Anterior cingulate cortex (tissue), 58 donors: ENCODE results near the gene ANKRD33B.
A peak's percentile ranks its signal among the peaks of the same experiment; 100 is the strongest.
"Not testable (repeated sequence)": the region's sequence is repeated elsewhere in the genome, so short reads cannot be mapped to it uniquely, and the experiment has no call there.

ENCODE experiments used
- DNase-seq, 58 donors: peaks; one replicate each; lab custom pipeline; 2025; lab: John Stamatoyannopoulos, UW

Gene ANKRD33B

GRCh38 chr5:10536931-10537579 lies 26.8 kb upstream of the ANKRD33B start:
- DNase-seq: peak in 1 of 58 donors; percentile 30

GRCh38 chr5:10537624-10538023 lies 26.2 kb upstream of the ANKRD33B start:
- DNase-seq: no peak

DNA sequence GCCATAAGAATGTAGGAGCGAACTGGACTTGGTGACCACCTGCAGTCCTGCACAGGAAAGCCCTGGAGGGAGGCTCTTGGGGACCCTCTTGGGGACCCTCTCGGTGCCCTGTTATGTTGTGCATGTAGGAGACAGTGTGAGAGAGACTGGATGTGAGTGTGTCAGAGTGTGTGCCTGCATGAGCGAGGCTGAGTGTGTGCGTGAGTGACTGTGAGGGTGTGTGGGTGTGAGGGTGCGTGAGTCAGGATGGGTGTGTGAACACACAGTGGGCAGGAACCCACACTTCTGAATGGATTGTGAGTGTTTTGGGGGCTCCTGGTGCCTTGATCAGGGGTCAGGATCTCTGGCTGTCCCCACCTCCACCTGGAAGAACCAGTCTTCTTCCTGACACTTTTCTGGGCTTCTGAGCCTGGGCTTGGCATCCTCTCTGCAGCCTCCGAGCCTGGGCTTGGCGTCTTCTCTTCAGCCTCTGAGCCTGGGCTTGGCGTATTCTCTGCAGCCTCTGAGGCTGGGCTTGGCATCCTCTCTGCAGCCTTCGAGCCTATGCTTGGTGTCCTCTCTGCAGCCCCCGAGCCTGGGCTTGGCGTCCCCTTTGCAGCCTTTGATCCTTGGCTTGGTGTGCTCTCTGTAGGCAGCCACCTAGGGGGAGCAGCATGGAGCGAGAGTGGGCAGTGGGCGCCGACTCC lies 25.6 kb upstream of the ANKRD33B start:
- DNase-seq: peak in 22 of 58 donors; percentile 29 to 77 (median 60)

GRCh38 chr5:10538789-10539686 lies 24.8 kb upstream of the ANKRD33B start:
- DNase-seq: peak in 31 of 58 donors; percentile 14 to 77 (median 58)

DNA sequence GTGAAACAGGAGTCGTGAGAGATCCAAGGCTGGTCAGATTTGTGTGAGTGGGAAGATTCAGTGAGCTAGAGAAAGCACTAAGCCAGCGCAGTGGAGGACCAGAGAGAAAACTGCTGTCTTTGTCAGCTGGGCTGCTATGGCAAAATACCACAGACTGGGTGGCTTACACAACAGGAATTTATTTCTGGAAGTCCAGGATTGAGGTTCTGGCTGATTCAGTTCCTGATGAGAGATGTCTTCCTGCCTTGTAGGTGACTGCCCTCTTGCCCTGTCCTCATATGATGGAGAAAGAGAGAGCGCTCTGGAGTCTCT lies 24.2 kb upstream of the ANKRD33B start:
- peak in 2 of 58 donors; percentile 5 to 19 for DNase-seq

DNA sequence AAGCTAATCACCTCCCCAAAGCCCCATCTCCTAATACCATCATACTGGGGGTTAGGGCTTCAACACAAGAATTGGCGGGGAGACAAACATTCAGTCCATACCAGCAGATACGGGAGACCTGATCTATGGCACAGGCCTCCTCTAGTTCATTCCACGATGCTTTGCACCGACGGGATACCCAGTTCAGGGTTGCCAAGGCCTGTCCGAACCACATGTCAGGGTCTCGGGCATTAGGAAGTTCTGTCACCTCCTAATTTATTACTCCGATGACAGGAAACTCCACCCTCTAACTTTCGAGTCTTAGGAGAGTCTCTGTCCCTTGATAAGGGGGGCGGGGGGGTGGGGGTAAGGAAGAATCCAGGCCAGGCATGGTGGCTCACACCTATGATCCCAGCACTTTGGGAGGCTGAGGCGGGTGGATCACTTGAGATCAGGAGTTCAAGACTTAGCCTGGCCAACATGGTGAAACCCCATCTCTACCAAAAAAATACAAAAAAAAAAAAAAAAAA lies 23.8 kb upstream of the ANKRD33B start:
- DNase-seq: no peak

DNA sequence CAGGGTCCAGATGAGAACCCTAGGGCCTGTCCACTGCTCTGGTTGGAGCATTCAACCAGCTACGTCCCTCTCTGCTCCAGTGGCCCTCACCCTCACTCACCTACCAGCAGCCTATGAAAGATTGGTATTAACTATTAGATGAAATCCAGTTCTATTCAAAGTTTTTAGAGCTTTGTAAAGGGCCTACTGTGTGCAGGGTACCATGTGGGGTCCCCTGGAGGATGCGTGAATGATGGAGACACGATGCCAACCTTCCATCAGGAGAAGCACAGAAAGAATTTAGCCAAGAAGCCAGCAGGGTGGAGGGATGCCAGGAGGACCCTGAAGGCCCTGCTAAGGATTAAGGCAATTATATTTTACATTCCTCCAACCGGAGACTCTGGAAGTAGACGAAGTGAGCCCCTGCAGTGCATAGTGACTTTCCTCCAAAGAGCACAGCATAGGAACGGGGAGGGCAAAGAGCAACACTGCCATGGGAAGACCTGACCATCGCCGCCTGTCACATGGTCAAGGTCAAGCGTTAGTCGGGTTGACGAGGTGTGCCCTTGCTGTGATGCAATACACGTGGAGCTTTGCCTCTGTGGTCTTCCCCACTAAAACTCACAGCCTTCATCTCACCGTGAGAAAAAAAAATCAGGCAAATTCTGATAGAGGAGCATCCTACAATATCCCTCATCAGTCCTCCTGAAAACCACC lies 22.8 kb upstream of the ANKRD33B start:
- no peak for DNase-seq

- DNase-seq: no peak
Measured at GRCh38 chr5:10542055-10542550, 21.8 kb upstream of the ANKRD33B start.

GRCh38 chr5:10543585-10544040 lies 20.3 kb upstream of the ANKRD33B start:
- peak in 1 of 58 donors; percentile 24 for DNase-seq

DNA sequence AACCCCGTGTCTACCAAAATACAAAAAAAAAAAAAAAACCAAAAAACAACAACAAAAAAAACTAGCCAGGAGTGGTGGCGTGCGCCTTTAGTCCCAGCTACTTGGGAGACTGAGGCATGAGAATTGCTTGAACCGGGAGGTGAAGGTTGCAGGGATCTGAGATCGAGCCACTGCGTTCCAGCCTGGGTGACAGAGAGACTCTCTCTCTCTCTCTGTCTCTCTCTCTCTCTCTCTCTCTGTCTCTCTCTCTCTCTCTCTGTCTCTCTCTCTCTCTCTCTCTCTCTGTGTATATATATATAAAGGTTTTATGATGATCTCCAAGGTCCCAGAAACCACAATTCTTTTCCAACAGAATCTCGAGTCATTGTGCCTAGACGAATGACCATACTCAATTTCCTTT lies 18.8 kb upstream of the ANKRD33B start:
- no peak for DNase-seq

- DNase-seq: no peak
Measured at GRCh38 chr5:10546186-10546585, 17.7 kb upstream of the ANKRD33B start.

GRCh38 chr5:10548418-10549122 lies 15.3 kb upstream of the ANKRD33B start:
- DNase-seq: no peak

DNA sequence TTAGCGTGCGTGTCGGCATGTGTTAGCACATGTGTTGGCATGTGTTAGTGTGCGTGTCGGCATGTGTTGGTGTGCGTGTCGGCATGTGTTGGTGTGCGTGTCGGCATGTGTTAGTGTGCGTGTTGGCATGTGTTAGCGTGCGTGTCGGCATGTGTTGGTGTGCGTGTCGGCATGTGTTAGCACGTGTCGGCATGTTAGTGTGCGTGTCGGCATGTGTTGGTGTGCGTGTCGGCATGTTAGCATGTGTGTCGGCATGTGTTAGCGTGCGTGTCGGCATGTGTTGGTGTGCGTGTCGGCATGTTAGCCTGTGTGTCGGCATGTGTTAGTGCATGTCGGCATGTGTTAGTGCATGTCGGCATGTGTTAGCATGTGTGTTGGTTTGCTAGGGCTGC lies 14.8 kb upstream of the ANKRD33B start:
- DNase-seq: not testable (repeated sequence)

DNA sequence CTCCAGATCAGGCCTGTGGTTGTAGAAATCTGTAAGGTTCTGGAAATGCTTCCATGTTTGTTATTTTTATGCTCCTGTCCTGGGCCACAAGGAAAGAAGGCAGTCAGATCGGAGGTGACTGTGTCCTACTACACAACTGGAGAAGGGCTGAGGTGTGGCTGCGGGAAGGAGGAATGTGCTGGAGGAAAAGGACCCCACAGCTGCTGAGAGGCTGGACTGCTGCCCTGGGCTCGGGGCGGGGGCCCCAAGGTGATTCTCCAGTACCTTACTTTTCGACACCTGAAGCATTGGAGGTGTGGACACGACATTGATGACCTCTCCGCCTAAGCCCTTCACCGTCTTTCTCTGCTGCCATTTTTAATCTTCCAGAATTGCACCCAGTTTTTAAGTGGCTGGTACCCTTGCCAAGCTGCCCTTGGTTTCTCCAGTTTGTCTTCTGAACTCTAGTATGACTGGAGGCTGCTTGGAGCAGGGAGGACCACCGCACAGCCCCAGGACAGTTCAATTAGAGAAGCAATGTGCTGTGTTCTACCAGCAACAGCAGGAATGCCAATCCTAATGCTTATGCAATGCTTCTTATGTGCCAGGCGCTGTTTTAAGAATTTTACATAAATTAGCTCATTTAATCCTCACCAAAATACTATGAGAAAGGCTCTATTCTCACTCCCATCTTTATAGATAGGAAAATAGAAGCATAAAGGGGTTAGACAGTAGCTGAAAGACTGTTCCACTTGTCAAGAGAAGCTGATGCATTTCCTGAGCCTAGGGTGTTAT lies 13.5 kb upstream of the ANKRD33B start:
- DNase-seq: no peak

- no peak for DNase-seq
Measured at GRCh38 chr5:10551782-10552138, 12.1 kb upstream of the ANKRD33B start.

DNA sequence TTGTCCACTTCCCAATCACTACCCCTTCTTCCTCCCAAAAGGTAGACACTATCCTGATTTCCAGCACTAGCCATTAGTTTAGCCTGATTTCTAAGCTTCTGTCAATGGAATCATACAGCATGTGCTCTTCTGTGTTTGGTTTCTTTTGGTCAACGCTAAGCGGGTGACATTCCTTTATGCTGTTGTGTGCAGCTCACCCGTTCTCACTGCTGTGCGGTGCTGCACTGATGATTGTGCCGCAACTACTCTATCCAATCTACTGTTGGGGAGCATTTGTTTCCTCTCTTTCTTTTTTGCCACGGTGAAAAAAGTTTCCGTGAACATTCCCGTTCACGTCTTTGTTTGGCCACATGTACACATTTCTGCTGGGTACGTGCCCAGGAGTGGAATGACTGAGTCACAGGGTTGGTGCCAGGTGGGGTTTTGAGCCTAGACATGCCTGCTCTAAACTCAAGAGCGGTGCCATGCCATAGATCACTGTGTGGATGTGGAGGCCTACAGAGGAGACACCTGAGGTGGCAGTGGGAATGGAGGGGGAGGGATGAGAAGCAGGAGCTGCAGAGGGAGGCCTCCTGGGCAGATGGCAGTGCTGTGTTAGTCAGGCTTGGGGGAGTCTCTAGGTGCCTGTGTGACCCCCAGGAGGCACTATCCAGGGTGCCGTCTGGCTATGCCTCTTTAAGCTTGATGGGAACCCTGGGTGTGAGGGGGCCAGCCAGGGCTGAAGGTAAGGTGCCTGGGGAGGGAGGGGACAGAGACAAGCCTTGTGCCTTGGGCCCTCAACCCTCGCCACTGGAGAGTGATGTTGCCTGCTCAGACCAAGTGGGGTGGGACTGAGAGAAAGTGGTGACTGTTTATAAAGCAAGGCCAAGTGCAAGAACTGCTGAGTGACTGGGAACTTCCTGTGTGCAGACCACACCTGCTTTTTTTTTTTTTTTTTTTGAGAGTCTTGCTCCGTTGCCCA lies 11.4 kb upstream of the ANKRD33B start:
- no peak for DNase-seq

DNA sequence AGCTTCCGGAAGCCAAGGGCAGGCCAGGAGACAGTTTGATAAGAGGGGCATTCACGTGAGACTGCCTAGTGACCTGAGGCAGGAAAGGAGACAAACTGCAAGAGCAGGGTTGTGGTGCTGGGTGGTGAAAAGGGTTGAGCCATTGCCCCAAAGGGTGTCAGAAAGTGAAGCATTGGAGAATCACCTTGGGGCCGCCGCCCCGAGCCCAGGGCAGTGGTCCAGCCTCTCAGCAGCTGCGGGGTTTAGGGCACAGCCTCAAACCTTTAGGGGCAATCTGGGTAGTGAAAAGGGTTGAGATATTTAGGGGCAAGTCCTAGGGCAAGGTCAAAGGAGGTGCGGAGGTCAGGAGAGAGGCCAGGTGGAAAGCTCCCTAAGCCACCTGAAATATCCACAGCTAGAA lies 10.4 kb upstream of the ANKRD33B start:
- DNase-seq: no peak

- peak in 4 of 58 donors; percentile 26 to 44 (median 29) for DNase-seq
Measured at GRCh38 chr5:10555277-10555684, 8.6 kb upstream of the ANKRD33B start.
